Measurements from ENCODE around the gene ARMC9.

DNA sequence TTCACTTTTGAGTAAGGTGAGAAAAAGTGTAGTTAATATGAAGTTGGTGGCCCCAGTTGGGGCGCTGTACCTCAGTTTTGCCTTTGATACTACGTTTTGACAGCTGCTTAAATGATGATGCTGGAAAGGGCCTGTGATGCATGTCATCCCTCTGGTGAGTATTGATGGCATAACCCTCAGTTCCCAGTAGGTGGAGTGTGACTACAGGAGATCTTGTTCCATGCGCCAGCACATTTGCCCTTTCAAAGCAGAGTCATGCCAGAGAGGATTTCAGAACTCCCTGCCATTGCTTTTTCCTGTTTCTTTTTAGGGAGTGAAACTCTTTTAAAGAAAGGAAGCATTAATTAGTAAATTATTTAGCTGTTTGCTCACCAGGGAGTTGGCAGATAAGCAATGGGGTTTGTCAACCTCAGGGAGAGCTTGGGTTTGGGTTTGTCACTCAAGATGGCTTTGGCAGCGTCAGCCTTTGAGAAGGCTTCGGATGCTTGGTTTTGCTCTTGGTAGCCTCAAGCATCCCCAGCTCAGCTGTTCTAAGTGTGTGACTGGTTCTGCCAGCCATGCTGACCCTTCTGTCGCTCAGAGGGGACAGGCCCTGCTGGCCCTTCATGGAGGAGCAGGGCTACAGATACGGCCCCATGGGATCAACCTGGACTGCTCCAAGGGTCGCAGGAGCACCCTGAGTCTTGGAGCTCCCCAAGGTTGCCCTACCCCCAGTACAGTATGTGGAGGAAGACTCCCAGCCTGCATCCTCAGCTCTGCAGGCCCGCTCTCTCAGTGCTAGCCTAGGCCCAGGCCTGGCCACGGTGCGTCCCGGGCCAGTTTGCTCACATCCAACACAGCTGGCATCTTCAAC is 29.1 kb downstream of the ARMC9 start:
- TF ChIP-seq, protein P1, sequence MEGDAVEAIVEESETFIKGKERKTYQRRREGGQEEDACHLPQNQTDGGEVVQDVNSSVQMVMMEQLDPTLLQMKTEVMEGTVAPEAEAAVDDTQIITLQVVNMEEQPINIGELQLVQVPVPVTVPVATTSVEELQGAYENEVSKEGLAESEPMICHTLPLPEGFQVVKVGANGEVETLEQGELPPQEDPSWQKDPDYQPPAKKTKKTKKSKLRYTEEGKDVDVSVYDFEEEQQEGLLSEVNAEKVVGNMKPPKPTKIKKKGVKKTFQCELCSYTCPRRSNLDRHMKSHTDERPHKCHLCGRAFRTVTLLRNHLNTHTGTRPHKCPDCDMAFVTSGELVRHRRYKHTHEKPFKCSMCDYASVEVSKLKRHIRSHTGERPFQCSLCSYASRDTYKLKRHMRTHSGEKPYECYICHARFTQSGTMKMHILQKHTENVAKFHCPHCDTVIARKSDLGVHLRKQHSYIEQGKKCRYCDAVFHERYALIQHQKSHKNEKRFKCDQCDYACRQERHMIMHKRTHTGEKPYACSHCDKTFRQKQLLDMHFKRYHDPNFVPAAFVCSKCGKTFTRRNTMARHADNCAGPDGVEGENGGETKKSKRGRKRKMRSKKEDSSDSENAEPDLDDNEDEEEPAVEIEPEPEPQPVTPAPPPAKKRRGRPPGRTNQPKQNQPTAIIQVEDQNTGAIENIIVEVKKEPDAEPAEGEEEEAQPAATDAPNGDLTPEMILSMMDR (IDR thresholded peaks at IDR 0.05): peak; percentile 88
- TF ChIP-seq SIN3A (IDR thresholded peaks at IDR 0.05; ENCODE audit: borderline replicate concordance, insufficient read depth, low read depth, low read length): no peak
- TF ChIP-seq POLR2AphosphoS5 (IDR thresholded peaks at IDR 0.05; ENCODE audit: low read depth, low read length): no peak
- no peak for TF ChIP-seq TCF7L2 (IDR thresholded peaks at IDR 0.05; ENCODE audit: low read depth, low read length)
